Measurements from ENCODE around the gene ENOX1. TPM values are rescaled to one million over a fixed set of nuclear protein-coding genes. Genes with fewer than 3 reads are reported as not detected.

The ENOX1 gene
- total RNA-seq, 1 donor from 2014 or later, result 0.60 TPM

DNA sequence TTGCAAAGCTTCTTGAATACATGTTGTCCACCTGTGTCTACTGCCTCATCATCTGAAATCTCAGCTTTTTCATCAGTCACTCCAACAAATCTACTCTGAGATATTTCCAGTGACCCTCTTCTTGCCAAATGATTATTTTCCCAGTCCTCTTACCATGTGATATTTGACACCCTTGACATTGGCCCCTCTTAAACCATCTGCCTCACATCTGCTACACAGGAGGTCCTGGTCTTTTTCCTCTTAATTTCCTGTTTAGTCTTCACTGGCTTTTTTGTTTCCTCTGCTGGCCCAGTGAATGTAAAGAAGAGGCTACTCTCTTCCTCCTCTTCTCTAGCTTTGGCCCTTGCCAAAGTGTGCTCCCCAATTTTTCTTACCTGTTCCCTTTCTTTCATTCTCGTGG lies 544.7 kb downstream of the ENOX1 start:
- no peaks in the 10 kb centered on the region for H3K36me3 ChIP-seq
- TF ChIP-seq, protein P1, sequence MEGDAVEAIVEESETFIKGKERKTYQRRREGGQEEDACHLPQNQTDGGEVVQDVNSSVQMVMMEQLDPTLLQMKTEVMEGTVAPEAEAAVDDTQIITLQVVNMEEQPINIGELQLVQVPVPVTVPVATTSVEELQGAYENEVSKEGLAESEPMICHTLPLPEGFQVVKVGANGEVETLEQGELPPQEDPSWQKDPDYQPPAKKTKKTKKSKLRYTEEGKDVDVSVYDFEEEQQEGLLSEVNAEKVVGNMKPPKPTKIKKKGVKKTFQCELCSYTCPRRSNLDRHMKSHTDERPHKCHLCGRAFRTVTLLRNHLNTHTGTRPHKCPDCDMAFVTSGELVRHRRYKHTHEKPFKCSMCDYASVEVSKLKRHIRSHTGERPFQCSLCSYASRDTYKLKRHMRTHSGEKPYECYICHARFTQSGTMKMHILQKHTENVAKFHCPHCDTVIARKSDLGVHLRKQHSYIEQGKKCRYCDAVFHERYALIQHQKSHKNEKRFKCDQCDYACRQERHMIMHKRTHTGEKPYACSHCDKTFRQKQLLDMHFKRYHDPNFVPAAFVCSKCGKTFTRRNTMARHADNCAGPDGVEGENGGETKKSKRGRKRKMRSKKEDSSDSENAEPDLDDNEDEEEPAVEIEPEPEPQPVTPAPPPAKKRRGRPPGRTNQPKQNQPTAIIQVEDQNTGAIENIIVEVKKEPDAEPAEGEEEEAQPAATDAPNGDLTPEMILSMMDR (IDR thresholded peaks at IDR 0.05; ENCODE audit: borderline replicate concordance), result no peak
- H3K9me3 ChIP-seq (replicated peaks), result no peaks in the 10 kb centered on the region

DNA sequence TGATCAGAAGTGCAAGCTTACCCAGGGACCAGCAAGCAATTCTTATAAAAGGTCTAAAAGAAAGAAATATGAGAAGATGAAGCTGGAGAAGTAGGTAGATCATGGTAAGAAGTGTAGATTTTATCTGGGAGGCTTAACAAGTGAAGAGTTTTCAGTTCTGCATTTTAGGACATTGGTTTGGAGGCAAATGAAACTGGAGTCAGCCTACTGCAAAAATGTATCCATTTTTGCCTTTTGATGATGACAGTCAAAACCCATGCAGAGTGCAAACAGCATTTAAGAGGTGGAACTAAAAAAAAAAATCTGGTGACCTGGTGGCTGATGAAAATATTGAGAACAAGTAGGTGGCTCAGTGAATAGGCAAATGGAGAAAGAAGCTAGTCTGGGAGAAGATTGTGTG lies 546.5 kb downstream of the ENOX1 start:
- peaks cover 4% of the 10 kb centered on the region for H3K4me1 ChIP-seq
- intact Hi-C loops (cut with micrococcal nuclease), result no loop called here

More for the DNA sequence above, 544.7 kb downstream of the ENOX1 start:
- no peak overlapping the region for H3K27ac ChIP-seq (replicated peaks)
- DNase-seq, result no peak
- H3K4me1 ChIP-seq, result peaks cover 4% of the 10 kb centered on the region
- intact Hi-C loops (cut with micrococcal nuclease), result no loop called here
- no peaks in the 10 kb centered on the region for H3K27me3 ChIP-seq (ENCODE audit: low read depth)
- H3K4me3 ChIP-seq, result no peak overlapping the region

DNA sequence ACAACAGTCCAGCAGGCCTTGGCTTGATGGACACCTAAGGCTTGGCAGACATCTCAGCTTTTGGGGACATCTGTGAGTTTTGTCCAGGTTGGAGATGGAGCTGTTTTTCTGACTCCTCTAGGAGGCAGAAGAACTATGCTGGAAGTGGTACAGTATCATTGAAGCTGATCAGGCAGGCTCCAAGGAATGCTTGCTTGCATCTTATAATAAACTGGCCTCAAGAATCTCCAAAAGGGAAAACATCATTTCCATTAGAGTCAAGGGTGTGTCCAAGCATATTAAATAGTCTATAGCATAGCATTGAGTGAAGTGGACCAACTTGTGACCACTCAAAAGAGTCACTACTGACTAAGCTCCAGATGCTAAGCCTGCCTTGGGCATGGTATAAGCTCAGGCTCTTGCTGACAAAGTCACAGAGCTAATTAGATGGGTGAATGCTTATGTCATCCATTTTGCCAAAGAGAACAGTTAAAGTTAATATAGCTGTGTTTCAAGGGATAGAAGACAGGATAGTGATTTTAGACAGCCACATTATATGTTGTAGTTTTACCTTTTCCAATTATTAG lies 547.4 kb downstream of the ENOX1 start:
- Histone ChIP-seq H3K27me3 (ENCODE audit: low read depth) (no peaks in the 10 kb centered on the region), H3K4me3 (no peak overlapping the region), H3K27ac (replicated peaks) (no peak overlapping the region), H3K4me1 (peaks cover 4% of the 10 kb centered on the region), H3K36me3 (no peaks in the 10 kb centered on the region), H3K9me3 (replicated peaks) (no peaks in the 10 kb centered on the region)
- no peak for DNase-seq
- TF ChIP-seq, protein P1 (IDR thresholded peaks at IDR 0.05; ENCODE audit: borderline replicate concordance), result no peak
- intact Hi-C loops (cut with micrococcal nuclease), result no loop called here

More for the DNA sequence above, 546.5 kb downstream of the ENOX1 start:
- Histone ChIP-seq H3K4me3 (no peak overlapping the region), H3K36me3 (no peaks in the 10 kb centered on the region), H3K27ac (replicated peaks) (no peak overlapping the region), H3K27me3 (ENCODE audit: low read depth) (no peaks in the 10 kb centered on the region), H3K9me3 (replicated peaks) (no peaks in the 10 kb centered on the region)
- TF ChIP-seq, protein P1 (IDR thresholded peaks at IDR 0.05; ENCODE audit: borderline replicate concordance), result no peak
- DNase-seq, result no peak

DNA sequence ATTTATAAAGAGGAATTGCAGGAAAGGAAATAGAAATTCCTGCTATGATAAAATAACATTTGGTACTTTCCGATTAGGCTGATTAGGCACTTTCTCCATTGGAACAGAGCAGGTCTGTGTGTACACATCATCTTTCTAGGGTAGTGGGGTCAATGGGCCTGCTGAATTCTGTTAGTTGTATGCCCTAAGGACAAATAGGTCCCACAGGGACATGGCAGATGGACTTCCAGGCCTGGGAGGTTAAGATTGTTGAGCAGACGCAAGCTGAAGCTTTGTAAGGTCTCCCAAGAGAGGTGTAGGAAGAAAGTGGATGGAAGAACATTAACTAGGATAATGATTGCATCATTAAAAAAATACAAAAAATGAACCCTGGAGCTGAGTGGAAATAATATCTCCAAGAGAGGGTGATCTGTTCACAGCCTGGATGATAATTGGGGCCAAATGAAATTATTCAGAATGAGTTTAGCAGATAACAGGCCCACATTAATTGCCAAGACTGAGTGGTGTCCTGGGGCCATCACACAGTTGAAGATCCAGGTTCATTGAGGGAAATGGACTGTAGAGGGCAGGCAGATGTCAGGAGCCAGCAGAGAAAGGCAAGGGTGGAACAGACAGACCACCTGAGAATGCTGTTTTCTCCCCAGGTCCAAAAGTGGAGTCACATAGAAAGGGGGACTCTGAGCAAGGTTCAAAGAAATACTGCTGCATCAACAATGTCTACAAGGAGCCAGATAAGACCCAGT lies 548.3 kb downstream of the ENOX1 start:
- intact Hi-C loops (cut with micrococcal nuclease), result no loop called here
- no peak overlapping the region for H3K27ac ChIP-seq (replicated peaks)

DNA sequence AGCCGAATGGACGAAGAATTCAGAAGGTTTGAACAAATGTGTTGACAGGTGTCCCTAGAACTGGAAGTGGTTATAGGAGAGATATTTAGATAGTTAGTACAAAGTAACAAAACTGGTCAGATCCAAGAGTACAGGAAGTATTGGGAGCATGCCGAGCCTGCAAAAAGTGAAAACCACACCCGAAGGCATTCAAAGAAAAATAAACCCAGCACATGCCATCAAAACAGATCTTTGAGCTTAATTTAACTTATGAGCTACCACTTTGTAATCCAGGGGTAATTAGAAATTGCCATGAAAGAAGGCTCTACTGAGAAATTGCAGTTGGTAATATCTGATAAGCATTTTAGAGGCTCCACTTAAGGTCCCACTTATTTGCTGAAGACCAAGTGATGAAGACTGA lies 549.2 kb downstream of the ENOX1 start:
- intact Hi-C loops (cut with micrococcal nuclease), result no loop called here
- Histone ChIP-seq H3K4me1 (peaks cover 4% of the 10 kb centered on the region), H3K9me3 (replicated peaks) (no peaks in the 10 kb centered on the region), H3K27ac (replicated peaks) (no peak overlapping the region), H3K27me3 (ENCODE audit: low read depth) (no peaks in the 10 kb centered on the region), H3K4me3 (no peak overlapping the region), H3K36me3 (no peaks in the 10 kb centered on the region)
- DNase-seq, result no peak
- TF ChIP-seq, protein P1 (IDR thresholded peaks at IDR 0.05; ENCODE audit: borderline replicate concordance), result no peak

More for the DNA sequence above, 548.3 kb downstream of the ENOX1 start:
- Histone ChIP-seq H3K4me1 (peaks cover 4% of the 10 kb centered on the region), H3K36me3 (no peaks in the 10 kb centered on the region), H3K27me3 (ENCODE audit: low read depth) (no peaks in the 10 kb centered on the region), H3K4me3 (no peak overlapping the region), H3K9me3 (replicated peaks) (no peaks in the 10 kb centered on the region)
- no peak for DNase-seq
- TF ChIP-seq, protein P1 (IDR thresholded peaks at IDR 0.05; ENCODE audit: borderline replicate concordance), result no peak
